Endodermal cell (in vitro differentiated cells): ENCODE data around the gene PLCB1. TPM values are rescaled to one million over a fixed set of nuclear protein-coding genes. Genes with fewer than 3 reads are reported as not detected.

Experiments
- DNase-seq: peaks from one replicate; pipeline ENCODE4 v3.0.0-alpha.2; 2017
- H3K27ac ChIP-seq: 2 replicates; pipeline ENCODE4 v1.5.1; 2013; ENCODE audit warnings: mild to moderate bottlenecking, low read depth, low read length, moderate library complexity
- H3K27me3 ChIP-seq: 2 replicates; pipeline ENCODE4 v1.6.1; 2013; ENCODE audit warnings: mild to moderate bottlenecking, low read length, moderate library complexity; ENCODE audit not compliant: insufficient read depth, control insufficient read depth, poor library complexity, severe bottlenecking
- H3K36me3 ChIP-seq: 2 replicates; pipeline ENCODE4 v1.7.0; 2013; ENCODE audit warnings: mild to moderate bottlenecking, low read length, moderate library complexity; ENCODE audit not compliant: control insufficient read depth, insufficient read depth
- H3K4me1 ChIP-seq: one replicate; pipeline ENCODE4 v1.7.0; 2013; ENCODE audit warnings: low read length; ENCODE audit not compliant: control insufficient read depth, insufficient read depth
- H3K4me3 ChIP-seq: 2 replicates; pipeline ENCODE4 v1.5.1; 2013; ENCODE audit warnings: mild to moderate bottlenecking, low read length, moderate library complexity
- H3K9ac ChIP-seq: 2 replicates; pipeline ENCODE4 v1.6.1; 2013; ENCODE audit warnings: mild to moderate bottlenecking, low read length, moderate library complexity; ENCODE audit not compliant: poor library complexity, severe bottlenecking; ENCODE audit errors: extremely low read depth
- H3K9me3 ChIP-seq: 2 replicates; pipeline ENCODE4 v1.6.1; 2013; ENCODE audit warnings: mild to moderate bottlenecking, low read length, moderate library complexity; ENCODE audit not compliant: control insufficient read depth
- H3K27ac Mint-ChIP-seq: 2 replicates; pipeline ENCODE4 v1.8.0; 2020; ENCODE audit warnings: mixed read lengths
- H3K27me3 Mint-ChIP-seq: 2 replicates; pipeline ENCODE4 v1.8.0; 2021; ENCODE audit warnings: mild to moderate bottlenecking, mixed read lengths; ENCODE audit not compliant: insufficient read depth
- H3K36me3 Mint-ChIP-seq: 2 replicates; pipeline ENCODE4 v1.8.0; 2020; ENCODE audit warnings: low read depth, mixed read lengths
- H3K4me1 Mint-ChIP-seq: 2 replicates; pipeline ENCODE4 v1.8.0; 2020; ENCODE audit warnings: mixed read lengths
- H3K4me3 Mint-ChIP-seq: 2 replicates; pipeline ENCODE4 v1.8.0; 2020; ENCODE audit warnings: mild to moderate bottlenecking, moderate library complexity, mixed read lengths
- H3K9me3 Mint-ChIP-seq: 2 replicates; pipeline ENCODE4 v1.8.0; 2020; ENCODE audit warnings: mild to moderate bottlenecking, mixed read lengths
- CTCF ChIP-seq: fragments of 200-600 bp; sonication (generic); conservative IDR thresholded peaks from 2 replicates; pipeline ENCODE4 v1.5.0; 2021; ENCODE audit warnings: antibody characterized with exemption, mild to moderate bottlenecking
- WGBS, 2 experiments: methylation state at CpG; one replicate each; pipeline versions ENCODE4 v1.1.5 to v1.1.7; 2013; ENCODE audit warnings: missing lambda C conversion rate in 2 of 2, mixed read lengths in 1 of 2; ENCODE audit not compliant: insufficient coverage in 1 of 2, insufficient read length in 1 of 2; 5-methylcytosine and 5-hydroxymethylcytosine counted together
- total RNA-seq, 2 donors: library from RNA; stranded (reverse); fragmentation: NEBNext Ultra II Directional in 1 of 2; extraction: Animal tissue kit (Norgen Biotek cat#: 25700) in 1 of 2; gene quantifications; 2 replicates in 1 of 2; 3 replicates in 1 of 2; pipeline ENCODE4 v1.2.1, GENCODE V29; 2021

PLCB1 gene
- total RNA-seq, 2 donors from 2014 or later: 15.3 to 16.5 TPM

- Histone ChIP-seq H3K36me3 (no peaks in the 10 kb centered on the region), H3K4me1 (no peaks in the 10 kb centered on the region), H3K4me3 (no peak overlapping the region), H3K9me3 (peaks cover 8% of the 10 kb centered on the region), H3K27me3 (no peaks in the 10 kb centered on the region), H3K9ac (no peak overlapping the region), H3K27ac (no peak overlapping the region)
- TF ChIP-seq CTCF: no peak
- H3K27me3 Mint-ChIP-seq: no peaks in the 10 kb centered on the region
- H3K36me3 Mint-ChIP-seq: peaks cover under 1% of the 10 kb centered on the region
- 94 to 100% methylated on average over 2 of the region's 2 CpGs for WGBS, 2 experiments
- no peak overlapping the region for H3K27ac Mint-ChIP-seq
- DNase-seq: no peak
- H3K4me1 Mint-ChIP-seq: peaks cover 7% of the 10 kb centered on the region
- no peak overlapping the region for H3K4me3 Mint-ChIP-seq
- H3K9me3 Mint-ChIP-seq: peaks cover under 1% of the 10 kb centered on the region
These were observed 20.8 kb downstream of the PLCB1 start for GRCh38 chr20:8152847-8153246.

GRCh38 chr20:8153281-8153908 is 21.3 kb downstream of the PLCB1 start:
- no peaks in the 10 kb centered on the region for H3K27me3 ChIP-seq
- H3K27ac Mint-ChIP-seq: no peak overlapping the region
- no peak overlapping the region for H3K4me3 ChIP-seq
- peaks cover 6% of the 10 kb centered on the region for H3K9me3 Mint-ChIP-seq
- TF ChIP-seq CTCF: no peak
- H3K9ac ChIP-seq: no peak overlapping the region
- H3K27ac ChIP-seq: no peak overlapping the region
- H3K36me3 ChIP-seq: no peaks in the 10 kb centered on the region
- H3K9me3 ChIP-seq: peaks cover 13% of the 10 kb centered on the region
- no peaks in the 10 kb centered on the region for H3K27me3 Mint-ChIP-seq
- no peak overlapping the region for H3K4me3 Mint-ChIP-seq
- 80 to 86% methylated on average over 1 to 2 of the region's 3 CpGs for WGBS, 2 experiments
- peaks cover 7% of the 10 kb centered on the region for H3K4me1 Mint-ChIP-seq
- no peak for DNase-seq
- H3K36me3 Mint-ChIP-seq: peaks cover 6% of the 10 kb centered on the region
- no peaks in the 10 kb centered on the region for H3K4me1 ChIP-seq

GRCh38 chr20:8154638-8155037 is 22.6 kb downstream of the PLCB1 start:
- no peak overlapping the region for H3K4me3 Mint-ChIP-seq
- no CpG with 5 or more reads among the region's 2 CpGs for WGBS, 2 experiments
- Histone ChIP-seq H3K27me3 (no peaks in the 10 kb centered on the region), H3K9ac (no peak overlapping the region), H3K36me3 (no peaks in the 10 kb centered on the region), H3K4me3 (no peak overlapping the region), H3K4me1 (no peaks in the 10 kb centered on the region), H3K9me3 (peaks cover 20% of the 10 kb centered on the region), H3K27ac (no peak overlapping the region)
- H3K4me1 Mint-ChIP-seq: peaks cover 7% of the 10 kb centered on the region
- DNase-seq: no peak
- TF ChIP-seq CTCF: no peak
- H3K9me3 Mint-ChIP-seq: peaks cover 18% of the 10 kb centered on the region
- H3K27ac Mint-ChIP-seq: no peak overlapping the region
- no peaks in the 10 kb centered on the region for H3K27me3 Mint-ChIP-seq
- peaks cover 6% of the 10 kb centered on the region for H3K36me3 Mint-ChIP-seq
